GM21447 (cell line): ENCODE results near the gene TRIM69.
"Not testable (repeated sequence)": the region's sequence is repeated elsewhere in the genome, so short reads cannot be mapped to it uniquely, and the experiment has no call there.

ENCODE experiments used
- ATAC-seq: cut with Tn5 transposase; IDR thresholded peaks from one replicate; pipeline ENCODE4 v1.9.1; 2021; ENCODE audit not compliant: unreplicated experiment

Gene TRIM69

GRCh38 chr15:44736181-44736765 lies at the start of gene TRIM69:
Gene TRIM69, plus strand, starts transcription at chr15:44736528. Its CDS starts 177 bp downstream, at chr15:44736705.
- ATAC-seq = no peak

- ATAC-seq = not testable (repeated sequence)
These were observed 47.0 kb upstream of the TRIM69 start for GRCh38 chr15:44689318-44689717.

GRCh38 chr15:44690245-44690644 lies 46.1 kb upstream of the TRIM69 start:
- not testable (repeated sequence) for ATAC-seq

GRCh38 chr15:44692659-44693058 lies 43.7 kb upstream of the TRIM69 start:
- no peak for ATAC-seq

- ATAC-seq = no peak
These were observed 41.9 kb upstream of the TRIM69 start for GRCh38 chr15:44694416-44694815.

GRCh38 chr15:44695294-44695693 lies 41.0 kb upstream of the TRIM69 start:
- ATAC-seq = no peak

GRCh38 chr15:44697014-44697413 lies 39.3 kb upstream of the TRIM69 start:
- no peak for ATAC-seq

- ATAC-seq = no peak
These were observed 37.7 kb upstream of the TRIM69 start for GRCh38 chr15:44698641-44699040.

- not testable (repeated sequence) for ATAC-seq
These were observed 35.7 kb upstream of the TRIM69 start for GRCh38 chr15:44700676-44701075.

GRCh38 chr15:44705986-44706385 lies 30.3 kb upstream of the TRIM69 start:
- no peak for ATAC-seq

GRCh38 chr15:44706401-44706800 lies 29.9 kb upstream of the TRIM69 start:
- ATAC-seq = no peak

GRCh38 chr15:44706946-44707636 lies 29.2 kb upstream of the TRIM69 start:
- ATAC-seq = no peak

GRCh38 chr15:44710236-44711095 lies 25.9 kb upstream of the TRIM69 start:
- peak; percentile 27 for ATAC-seq

GRCh38 chr15:44711096-44711742 lies 25.1 kb upstream of the TRIM69 start, which contains the start of the genes B2M and PATL2:
Gene B2M, plus strand, starts transcription at chr15:44711517. Its CDS starts 30 bp downstream, at chr15:44711547.
Gene PATL2, minus strand, starts transcription at chr15:44711323. Its CDS starts 34,833 bp downstream, at chr15:44676490.
- ATAC-seq = peak; percentile 66

GRCh38 chr15:44711743-44712345 lies 24.5 kb upstream of the TRIM69 start:
- peak; percentile 15 for ATAC-seq

GRCh38 chr15:44712346-44713005 lies 23.9 kb upstream of the TRIM69 start:
- ATAC-seq = no peak

- no peak for ATAC-seq
These were observed 23.0 kb upstream of the TRIM69 start for GRCh38 chr15:44713006-44713966.

GRCh38 chr15:44715142-44715796 lies 21.1 kb upstream of the TRIM69 start:
- no peak for ATAC-seq
